A549 (cell line): ENCODE data around the gene GAS7. TPM values are rescaled to one million over a fixed set of nuclear protein-coding genes. Genes with fewer than 3 reads are reported as not detected.

ENCODE experiments used
- ATAC-seq, 2 experiments: fragments of 200-7000 bp in 1 of 2; fragments of >200 bp in 1 of 2; cut with Nextera tagmentation in 1 of 2; cut with Tn5 transposase in 1 of 2; 3 replicates each; pipeline versions ENCODE4 v1.8.0 to v1.9.1; 2018 to 2020; ENCODE audit warnings: mild to moderate bottlenecking in 1 of 2, moderate library complexity in 1 of 2
- CTCF ChIA-PET: fragments of 300-600 bp; sonication (Branson Sonifier 250); formaldehyde crosslinking; extraction: SDS; loops from one replicate; lab custom pipeline; 2021; ENCODE audit warnings: antibody characterized with exemption, inconsistent platforms; lab: Yijun Ruan, JAX
- POLR2A ChIA-PET: fragments of 350-600 bp; formaldehyde crosslinking; extraction: SDS; loops from one replicate; lab custom pipeline; 2021; ENCODE audit warnings: antibody characterized with exemption, inconsistent platforms; lab: Yijun Ruan, JAX
- DNase-seq, 2 experiments: peaks; one replicate each; pipeline versions ENCODE4 v3.0.0 to v3.0.0-alpha.2; 2011 to 2016; ENCODE audit warnings: low read depth in 1 of 2, low spot score in 1 of 2
- FAIRE-seq: peaks from 2 replicates; lab custom pipeline; 2011; peaks lifted over from hg19 to GRCh38; lab: Jason Lieb, UNC
- H3K27ac ChIP-seq, 2 experiments: fragments of >200 bp; sonication (Bioruptor Twin); formaldehyde crosslinking; 3 replicates each; pipeline ENCODE4 v1.5.1; 2016 to 2017
- H3K4me1 ChIP-seq: fragments of >200 bp; sonication (Bioruptor Twin); formaldehyde crosslinking; 3 replicates; pipeline ENCODE4 v1.6.1; 2016
- H3K4me2 ChIP-seq: fragments of >200 bp; sonication (Bioruptor Twin); formaldehyde crosslinking; 3 replicates; pipeline ENCODE4 v1.6.1; 2016
- H3K4me3 ChIP-seq: fragments of >200 bp; sonication (Bioruptor Twin); formaldehyde crosslinking; 3 replicates; pipeline ENCODE4 v1.5.1; 2016
- H3K9me3 ChIP-seq: fragments of >200 bp; sonication (Bioruptor Twin); formaldehyde crosslinking; 3 replicates; pipeline ENCODE4 v1.6.1; 2016
- CBX2 ChIP-seq: fragments of 200-600 bp; sonication (generic); IDR thresholded peaks from 2 replicates; pipeline ENCODE4 v1.6.1; 2016; ENCODE audit warnings: low read depth, mild to moderate bottlenecking, borderline replicate concordance
- CHD2 ChIP-seq: fragments of 150-350 bp; IDR thresholded peaks from 2 replicates; pipeline ENCODE4 v1.6.1; 2014; ENCODE audit warnings: low read length; ENCODE audit not compliant: partially characterized antibody
- CHD4 ChIP-seq: fragments of 200-600 bp; sonication (generic); IDR thresholded peaks from 2 replicates; pipeline ENCODE4 v1.6.1; 2016; ENCODE audit warnings: antibody characterized with exemption, mild to moderate bottlenecking, borderline replicate concordance
- EP300 ChIP-seq, 2 experiments: fragments of >200 bp; sonication (Bioruptor Twin); formaldehyde crosslinking; IDR thresholded peaks; 2 replicates in 1 of 2; 3 replicates in 1 of 2; pipeline ENCODE4 v1.6.1; 2016 to 2017
- GATA3 ChIP-seq: IDR thresholded peaks from 2 replicates; pipeline ENCODE4 v1.6.1; 2012; ENCODE audit warnings: borderline replicate concordance
- HOXB13 ChIP-seq: fragments of 250-450 bp; sonication (Bioruptor Pico); IDR thresholded peaks from 2 replicates; pipeline ENCODE4 v1.5.0; 2020; ENCODE audit warnings: low read depth, mild to moderate bottlenecking, moderate library complexity
- NFE2L2 ChIP-seq: fragments of 150-350 bp; conservative IDR thresholded peaks from 2 replicates; pipeline ENCODE4 v1.6.1; 2014; ENCODE audit warnings: low read length
- POLR2AphosphoS2 ChIP-seq: conservative IDR thresholded peaks from 2 replicates; pipeline ENCODE4 v1.6.1; 2012; ENCODE audit warnings: low read length, improper control_type of control experiment, inconsistent platforms
- RAD21 ChIP-seq, 2 experiments: fragments of >200 bp in 1 of 2; sonication (Bioruptor Twin) in 1 of 2; formaldehyde crosslinking in 1 of 2; IDR thresholded peaks in 1 of 2; conservative IDR thresholded peaks in 1 of 2; 2 replicates in 1 of 2; 3 replicates in 1 of 2; pipeline ENCODE4 v1.6.1; 2012 to 2018; ENCODE audit warnings: inconsistent platforms in 1 of 2
- RCOR1 ChIP-seq: fragments of 150-350 bp; IDR thresholded peaks from 2 replicates; pipeline ENCODE4 v1.6.1; 2014; ENCODE audit warnings: antibody characterized with exemption, low read length, low read depth
- TFCP2L1 ChIP-seq: fragments of 250-450 bp; sonication (Bioruptor Pico); IDR thresholded peaks from 2 replicates; pipeline ENCODE4 v1.5.0; 2021; ENCODE audit warnings: mild to moderate bottlenecking
- ZFP36 ChIP-seq: fragments of 450-650 bp; IDR thresholded peaks from 2 replicates; pipeline ENCODE4 v1.6.1; 2014; ENCODE audit warnings: borderline replicate concordance; ENCODE audit not compliant: partially characterized antibody
- ZSCAN20 ChIP-seq: fragments of 250-450 bp; sonication (Bioruptor Pico); IDR thresholded peaks from 2 replicates; pipeline ENCODE4 v1.8.0; 2022; ENCODE audit warnings: mild to moderate bottlenecking, moderate library complexity
- WGBS: methylation state at CpG from one replicate; pipeline ENCODE4 v1.1.6; 2017; ENCODE audit errors: missing lambda C conversion rate; 5-methylcytosine and 5-hydroxymethylcytosine counted together
- polyA plus RNA-seq, 4 experiments: library from polyadenylated mRNA; depleted of rRNA in 3 of 4; stranded (reverse); fragments of >200 nt; fragmentation: RNase III in 1 of 4; extraction: RNeasy Plus Mini Kit Qiagen cat#74134 plus additional on column Dnase treatment in 1 of 4; gene quantifications; 2 replicates in 3 of 4; 3 replicates in 1 of 4; pipeline ENCODE4 v1.2.3, GENCODE V29; 2011 to 2017
- TF ChIP-seq, protein P1 (sequence below): fragments of 200-600 bp; sonication (generic); IDR thresholded peaks from 2 replicates; pipeline ENCODE4 v1.6.1; 2016; ENCODE audit warnings: antibody characterized with exemption, mild to moderate bottlenecking, moderate library complexity
- TF ChIP-seq, protein P2 (sequence below): fragments of 250-450 bp; sonication (Bioruptor Pico); IDR thresholded peaks from 2 replicates; pipeline ENCODE4 v1.5.0; 2020; ENCODE audit warnings: low read depth, mild to moderate bottlenecking, moderate library complexity
- TF ChIP-seq, protein P3 (sequence below): IDR thresholded peaks from 2 replicates; pipeline ENCODE4 v1.6.1; 2012
- TF ChIP-seq, protein P4 (sequence below): fragments of >200 bp; sonication (Bioruptor Twin); formaldehyde crosslinking; IDR thresholded peaks from 3 replicates; pipeline ENCODE4 v1.5.1; 2016

The GAS7 gene
- polyA plus RNA-seq, 2 of the 4 experiments (the other 2 are of a cell fraction): 1.3 to 1.5 TPM

DNA sequence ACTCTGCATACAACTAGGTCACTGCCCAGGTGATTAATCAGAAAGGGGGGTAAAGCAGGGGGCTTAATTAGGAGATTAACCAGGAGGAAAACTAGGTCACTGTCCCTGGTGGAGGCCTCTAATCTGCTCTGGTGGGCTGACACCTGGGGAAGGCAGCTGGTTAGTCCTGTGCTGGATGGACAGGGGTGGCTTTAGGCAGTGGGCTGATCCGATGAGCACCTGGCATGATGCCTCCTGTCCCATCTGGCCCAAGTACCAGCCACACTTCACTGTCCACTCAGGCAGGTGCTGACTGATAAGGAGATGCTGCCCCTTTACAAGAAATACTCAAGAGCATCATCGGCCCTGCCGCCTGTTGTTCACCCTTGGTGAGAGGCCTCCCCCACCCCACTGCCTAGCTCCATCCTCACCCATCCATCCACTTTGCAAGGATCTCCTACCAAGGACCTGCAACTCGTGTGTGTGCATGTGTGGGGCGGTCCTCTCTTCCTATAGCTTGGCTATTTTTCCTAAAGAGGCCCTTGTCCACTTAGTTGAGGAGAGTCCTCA is 279.5 kb downstream of the GAS7 start:
- ATAC-seq: peak in 1 of 2 experiments; percentile 18; a peak in 2 of 6 replicates
- Histone ChIP-seq H3K9me3 (no peaks in the 10 kb centered on the region), H3K27ac (peak overlapping the region in 1 of 2 experiments; percentile 42; a peak in 2 of 6 replicates), H3K4me3 (no peak overlapping the region), H3K4me2 (no peak overlapping the region), H3K4me1 (peaks cover 4% of the 10 kb centered on the region; the same call in 1 of the 3 replicates)
- POLR2A ChIA-PET: no interaction called here
- 67% methylated on average over 5 of the region's 5 CpGs for WGBS
- DNase-seq: no peak
- CTCF ChIA-PET: interaction anchor here (0.6 to 10.4 kb wide), 10 partner anchors 9 to 698 kb away, joined by 3 to 128 read pairs (median 4); no protein-coding TSS in a partner anchor
- TF ChIP-seq RCOR1: no peak
- TF ChIP-seq, protein P1, sequence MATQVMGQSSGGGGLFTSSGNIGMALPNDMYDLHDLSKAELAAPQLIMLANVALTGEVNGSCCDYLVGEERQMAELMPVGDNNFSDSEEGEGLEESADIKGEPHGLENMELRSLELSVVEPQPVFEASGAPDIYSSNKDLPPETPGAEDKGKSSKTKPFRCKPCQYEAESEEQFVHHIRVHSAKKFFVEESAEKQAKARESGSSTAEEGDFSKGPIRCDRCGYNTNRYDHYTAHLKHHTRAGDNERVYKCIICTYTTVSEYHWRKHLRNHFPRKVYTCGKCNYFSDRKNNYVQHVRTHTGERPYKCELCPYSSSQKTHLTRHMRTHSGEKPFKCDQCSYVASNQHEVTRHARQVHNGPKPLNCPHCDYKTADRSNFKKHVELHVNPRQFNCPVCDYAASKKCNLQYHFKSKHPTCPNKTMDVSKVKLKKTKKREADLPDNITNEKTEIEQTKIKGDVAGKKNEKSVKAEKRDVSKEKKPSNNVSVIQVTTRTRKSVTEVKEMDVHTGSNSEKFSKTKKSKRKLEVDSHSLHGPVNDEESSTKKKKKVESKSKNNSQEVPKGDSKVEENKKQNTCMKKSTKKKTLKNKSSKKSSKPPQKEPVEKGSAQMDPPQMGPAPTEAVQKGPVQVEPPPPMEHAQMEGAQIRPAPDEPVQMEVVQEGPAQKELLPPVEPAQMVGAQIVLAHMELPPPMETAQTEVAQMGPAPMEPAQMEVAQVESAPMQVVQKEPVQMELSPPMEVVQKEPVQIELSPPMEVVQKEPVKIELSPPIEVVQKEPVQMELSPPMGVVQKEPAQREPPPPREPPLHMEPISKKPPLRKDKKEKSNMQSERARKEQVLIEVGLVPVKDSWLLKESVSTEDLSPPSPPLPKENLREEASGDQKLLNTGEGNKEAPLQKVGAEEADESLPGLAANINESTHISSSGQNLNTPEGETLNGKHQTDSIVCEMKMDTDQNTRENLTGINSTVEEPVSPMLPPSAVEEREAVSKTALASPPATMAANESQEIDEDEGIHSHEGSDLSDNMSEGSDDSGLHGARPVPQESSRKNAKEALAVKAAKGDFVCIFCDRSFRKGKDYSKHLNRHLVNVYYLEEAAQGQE: peak; percentile 23; the same call in 1 of the 2 replicates
- no peak for FAIRE-seq

DNA sequence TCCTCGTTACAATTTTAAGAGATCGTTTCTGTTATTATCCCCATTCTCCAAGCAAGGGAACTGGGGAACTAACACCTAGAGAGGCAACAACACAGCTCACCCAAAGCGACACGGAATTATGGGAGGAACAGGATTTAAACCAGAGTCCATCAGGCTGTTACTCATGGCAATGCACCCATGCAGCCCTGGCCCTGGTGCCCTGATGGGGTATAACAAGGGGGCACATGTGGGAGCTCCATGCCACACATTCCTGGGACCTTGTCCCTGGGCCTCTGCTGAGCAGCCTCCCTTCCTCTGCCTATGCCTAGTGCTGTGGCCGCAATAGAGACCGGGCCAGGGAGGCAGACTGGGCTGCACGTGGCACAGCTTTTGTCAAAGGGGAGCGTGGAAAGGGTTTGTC is 280.1 kb downstream of the GAS7 start:
- no peak overlapping the region for H3K4me3 ChIP-seq
- H3K9me3 ChIP-seq: no peaks in the 10 kb centered on the region
- FAIRE-seq: no peak
- DNase-seq: no peak
- ATAC-seq: peak in 1 of 2 experiments; percentile 42; a peak in 3 of 6 replicates
- TF ChIP-seq ZFP36 (no peak), RAD21 (conservative IDR thresholded peaks at IDR 0.05 in 1 of 2, IDR thresholded peaks at IDR 0.05 in 1 of 2) (no peak), POLR2AphosphoS2 (no peak), CBX2 (no peak), EP300 (IDR thresholded peaks at IDR 0.05) (no peak), HOXB13 (CRISPR knock-in tag) (no peak), NFE2L2 (no peak), RCOR1 (no peak), CHD4 (no peak), CHD2 (no peak), TFCP2L1 (no peak), GATA3 (no peak), ZSCAN20 (CRISPR knock-in tag) (no peak)
- TF ChIP-seq, protein P2, sequence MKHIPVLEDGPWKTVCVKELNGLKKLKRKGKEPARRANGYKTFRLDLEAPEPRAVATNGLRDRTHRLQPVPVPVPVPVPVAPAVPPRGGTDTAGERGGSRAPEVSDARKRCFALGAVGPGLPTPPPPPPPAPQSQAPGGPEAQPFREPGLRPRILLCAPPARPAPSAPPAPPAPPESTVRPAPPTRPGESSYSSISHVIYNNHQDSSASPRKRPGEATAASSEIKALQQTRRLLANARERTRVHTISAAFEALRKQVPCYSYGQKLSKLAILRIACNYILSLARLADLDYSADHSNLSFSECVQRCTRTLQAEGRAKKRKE (CRISPR knock-in tag): no peak
- TF ChIP-seq, protein P3, sequence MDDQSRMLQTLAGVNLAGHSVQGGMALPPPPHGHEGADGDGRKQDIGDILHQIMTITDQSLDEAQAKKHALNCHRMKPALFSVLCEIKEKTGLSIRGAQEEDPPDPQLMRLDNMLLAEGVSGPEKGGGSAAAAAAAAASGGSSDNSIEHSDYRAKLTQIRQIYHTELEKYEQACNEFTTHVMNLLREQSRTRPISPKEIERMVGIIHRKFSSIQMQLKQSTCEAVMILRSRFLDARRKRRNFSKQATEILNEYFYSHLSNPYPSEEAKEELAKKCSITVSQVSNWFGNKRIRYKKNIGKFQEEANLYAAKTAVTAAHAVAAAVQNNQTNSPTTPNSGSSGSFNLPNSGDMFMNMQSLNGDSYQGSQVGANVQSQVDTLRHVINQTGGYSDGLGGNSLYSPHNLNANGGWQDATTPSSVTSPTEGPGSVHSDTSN: no peak
- TF ChIP-seq, protein P4, sequence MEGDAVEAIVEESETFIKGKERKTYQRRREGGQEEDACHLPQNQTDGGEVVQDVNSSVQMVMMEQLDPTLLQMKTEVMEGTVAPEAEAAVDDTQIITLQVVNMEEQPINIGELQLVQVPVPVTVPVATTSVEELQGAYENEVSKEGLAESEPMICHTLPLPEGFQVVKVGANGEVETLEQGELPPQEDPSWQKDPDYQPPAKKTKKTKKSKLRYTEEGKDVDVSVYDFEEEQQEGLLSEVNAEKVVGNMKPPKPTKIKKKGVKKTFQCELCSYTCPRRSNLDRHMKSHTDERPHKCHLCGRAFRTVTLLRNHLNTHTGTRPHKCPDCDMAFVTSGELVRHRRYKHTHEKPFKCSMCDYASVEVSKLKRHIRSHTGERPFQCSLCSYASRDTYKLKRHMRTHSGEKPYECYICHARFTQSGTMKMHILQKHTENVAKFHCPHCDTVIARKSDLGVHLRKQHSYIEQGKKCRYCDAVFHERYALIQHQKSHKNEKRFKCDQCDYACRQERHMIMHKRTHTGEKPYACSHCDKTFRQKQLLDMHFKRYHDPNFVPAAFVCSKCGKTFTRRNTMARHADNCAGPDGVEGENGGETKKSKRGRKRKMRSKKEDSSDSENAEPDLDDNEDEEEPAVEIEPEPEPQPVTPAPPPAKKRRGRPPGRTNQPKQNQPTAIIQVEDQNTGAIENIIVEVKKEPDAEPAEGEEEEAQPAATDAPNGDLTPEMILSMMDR: no peak
- TF ChIP-seq, all 56 proteins: peak for 0
- CTCF ChIA-PET: interaction anchor here (0.6 to 10.4 kb wide), 12 partner anchors 9 to 700 kb away, joined by 3 to 128 read pairs (median 4); no protein-coding TSS in a partner anchor
- POLR2A ChIA-PET: no interaction called here
- 93% methylated on average over 8 of the region's 8 CpGs for WGBS
- no peak overlapping the region for H3K4me2 ChIP-seq
- H3K27ac ChIP-seq: peak overlapping the region in 1 of 2 experiments; percentile 42; a peak in 3 of 6 replicates
- no peaks in the 10 kb centered on the region for H3K4me1 ChIP-seq
